GM21619 (cell line): ENCODE results near the gene MROH2A.
"Not testable (repeated sequence)": the region's sequence is repeated elsewhere in the genome, so short reads cannot be mapped to it uniquely, and the experiment has no call there.

ENCODE experiments used
- ATAC-seq: cut with Tn5 transposase; IDR thresholded peaks from one replicate; pipeline ENCODE4 v1.9.1; 2021; ENCODE audit not compliant: unreplicated experiment

MROH2A gene

GRCh38 chr2:233853883-233854240, 75.7 kb downstream of the MROH2A start:
- ATAC-seq: no peak

- ATAC-seq: peak; percentile 98
These were observed 76.3 kb downstream of the MROH2A start, which contains the start of gene HJURP for GRCh38 chr2:233854241-233854981. Gene HJURP, minus strand, starts transcription at chr2:233854535. Its CDS starts 35 bp downstream, at chr2:233854500.

DNA sequence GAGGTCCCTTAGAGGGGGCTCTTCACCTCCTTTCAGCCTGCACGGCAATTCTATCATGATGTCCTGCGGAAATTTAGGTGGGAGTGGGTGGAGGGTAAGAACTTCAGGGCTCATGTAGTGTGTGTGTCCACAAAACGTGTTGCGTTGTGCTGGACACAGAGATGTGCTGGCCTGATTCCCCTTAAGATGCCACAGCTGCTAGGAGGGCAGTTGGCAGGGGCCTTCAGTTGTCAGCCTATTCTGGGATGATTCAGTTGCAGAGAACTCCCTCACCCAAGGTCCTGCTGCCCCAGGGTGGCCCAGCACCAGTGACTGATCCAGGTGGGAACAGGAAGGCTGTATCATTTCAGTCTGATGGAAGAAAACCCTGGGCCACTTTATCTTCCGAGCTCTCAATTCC, 77.2 kb downstream of the MROH2A start:
- ATAC-seq: no peak

GRCh38 chr2:233856184-233856583, 78.1 kb downstream of the MROH2A start:
- no peak for ATAC-seq

- no peak for ATAC-seq
These were observed 79.5 kb downstream of the MROH2A start for GRCh38 chr2:233857511-233858141.

DNA sequence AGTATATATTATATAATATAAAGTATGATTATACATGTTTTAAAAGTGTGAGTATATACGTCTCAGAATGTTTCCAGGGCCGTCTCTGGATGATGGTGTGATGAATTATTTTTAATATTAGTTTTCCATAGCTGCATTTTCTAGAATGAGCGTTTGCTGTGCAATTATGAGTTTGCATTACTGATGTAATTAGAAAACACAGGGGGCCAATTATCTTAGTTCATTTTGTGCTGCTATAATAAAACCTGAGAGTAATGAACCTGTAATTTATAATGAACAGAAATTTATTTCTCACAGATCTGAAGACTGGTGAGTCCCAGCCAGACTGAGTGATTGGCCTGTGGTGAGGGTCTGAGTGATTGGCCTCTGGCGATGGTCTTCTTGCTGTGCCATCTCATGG, 80.2 kb downstream of the MROH2A start:
- no peak for ATAC-seq

DNA sequence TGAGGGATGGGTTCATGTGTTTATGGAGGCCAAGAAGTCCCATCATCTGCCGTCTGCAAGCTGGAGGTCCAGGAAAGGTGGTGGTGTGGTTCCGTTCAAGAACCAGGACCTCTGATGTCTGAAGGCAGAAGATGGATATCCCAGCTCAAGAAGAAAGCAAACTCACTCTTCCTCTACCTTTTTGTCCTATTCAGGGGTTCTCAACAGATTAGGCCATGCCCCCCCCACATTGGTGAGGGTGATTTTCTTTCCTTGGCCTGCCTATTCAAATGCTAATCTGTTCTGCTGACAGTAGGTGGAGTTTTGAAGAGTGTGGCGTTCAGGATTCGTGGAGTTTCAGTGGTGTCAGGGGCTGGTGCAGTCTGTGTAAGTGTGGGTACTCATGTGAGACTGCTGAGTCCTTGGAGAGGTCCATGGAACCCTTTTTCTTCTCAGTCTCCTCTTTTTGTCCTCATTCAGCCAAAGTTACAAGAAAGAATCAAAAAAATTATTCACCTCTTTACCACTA, 84.2 kb downstream of the MROH2A start:
- ATAC-seq: no peak

DNA sequence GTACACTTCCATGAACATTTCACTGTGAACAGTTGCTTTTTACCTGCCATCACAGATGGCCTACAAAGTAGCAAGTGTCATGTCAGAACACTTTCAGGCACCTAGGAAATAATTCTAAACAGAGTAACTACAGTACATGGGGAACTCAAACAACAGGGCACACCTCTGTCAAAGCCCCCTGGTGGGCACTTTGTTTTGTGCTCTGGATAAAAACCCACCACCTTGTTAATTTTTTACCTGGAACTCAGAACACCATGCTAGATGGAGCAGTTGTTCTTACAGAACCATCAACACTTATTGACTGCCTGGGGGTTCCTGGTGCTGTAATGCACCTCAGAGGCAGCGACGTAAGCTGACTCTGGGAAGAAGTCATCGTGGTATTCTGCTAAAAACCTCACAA, 87.7 kb downstream of the MROH2A start:
- ATAC-seq: no peak

GRCh38 chr2:233866479-233866878, 88.3 kb downstream of the MROH2A start:
- no peak for ATAC-seq

DNA sequence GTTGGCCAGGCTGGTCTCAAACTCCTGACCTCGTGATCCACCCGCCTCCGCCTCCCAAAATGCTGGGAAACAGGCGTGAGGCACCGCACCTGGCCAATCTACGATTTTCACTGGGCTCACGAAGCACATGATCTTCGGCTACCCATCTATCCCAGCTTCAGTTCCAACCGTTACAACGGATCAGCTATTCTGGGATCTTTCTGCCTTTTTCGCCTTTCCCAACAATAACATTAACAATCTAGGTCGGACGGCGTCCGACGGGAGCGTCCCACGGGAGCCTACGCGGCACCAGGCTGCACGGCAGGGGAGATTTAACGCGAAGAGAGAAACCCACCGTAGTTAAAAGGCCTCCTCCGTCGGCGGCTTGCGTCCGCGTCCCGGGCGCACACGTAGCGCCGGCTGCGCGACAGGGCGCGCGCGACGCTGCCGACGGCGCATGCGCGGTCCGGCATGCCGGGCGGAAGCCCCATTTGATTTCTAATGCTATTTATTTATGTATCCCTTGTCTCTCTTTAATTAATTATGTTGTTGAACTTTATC, 89.9 kb downstream of the MROH2A start, which contains the start of gene MSL3B:
Gene MSL3B, minus strand, starts transcription at position 394 of the 540 bp plus-strand sequence.
- peak; percentile 75 for ATAC-seq

DNA sequence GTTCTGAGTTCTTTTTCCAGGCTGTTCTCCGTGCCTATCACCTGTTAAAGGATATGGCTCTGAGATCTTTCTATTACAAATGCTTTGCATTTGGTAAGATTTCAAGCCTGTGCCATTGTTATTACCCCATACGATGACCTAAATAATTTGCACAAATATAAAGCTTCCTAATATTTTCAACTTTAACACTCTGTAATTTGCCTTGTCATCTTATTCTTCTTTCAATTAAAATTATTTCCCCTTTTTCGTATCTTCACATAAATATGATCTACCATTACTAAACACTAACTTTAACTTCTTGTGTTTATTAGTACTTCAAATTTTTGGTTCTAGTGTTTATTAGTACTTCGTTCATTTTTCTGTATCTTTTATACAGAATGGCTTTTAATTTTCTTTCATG, 93.3 kb downstream of the MROH2A start:
- no peak for ATAC-seq

GRCh38 chr2:233872125-233872524, 94.0 kb downstream of the MROH2A start:
- not testable (repeated sequence) for ATAC-seq

GRCh38 chr2:233882353-233882752, 104.2 kb downstream of the MROH2A start:
- no peak for ATAC-seq
